IPS-18a (cell line): Measurements from ENCODE around the gene ZDHHC11B.

Source experiments
- H3K27ac ChIP-seq: one replicate; pipeline ENCODE4 v1.5.1; 2013; ENCODE audit warnings: low read length
- H3K27me3 ChIP-seq: one replicate; pipeline ENCODE4 v1.6.1; 2013; ENCODE audit warnings: mild to moderate bottlenecking, low read length; ENCODE audit not compliant: control insufficient read depth, insufficient read depth
- H3K36me3 ChIP-seq: one replicate; pipeline ENCODE4 v1.6.1; 2013; ENCODE audit warnings: low read depth, low read length; ENCODE audit not compliant: control insufficient read depth
- H3K4me1 ChIP-seq: one replicate; pipeline ENCODE4 v1.6.1; 2013; ENCODE audit warnings: low read depth, low read length; ENCODE audit not compliant: control insufficient read depth
- H3K4me3 ChIP-seq: one replicate; pipeline ENCODE4 v1.5.1; 2013; ENCODE audit warnings: low read length
- H3K9ac ChIP-seq: one replicate; pipeline ENCODE4 v1.6.1; 2013; ENCODE audit warnings: mild to moderate bottlenecking, low read length, moderate library complexity
- H3K9me3 ChIP-seq: one replicate; pipeline ENCODE4 v1.6.1; 2013; ENCODE audit warnings: low read depth, low read length; ENCODE audit not compliant: control insufficient read depth

Gene ZDHHC11B

DNA sequence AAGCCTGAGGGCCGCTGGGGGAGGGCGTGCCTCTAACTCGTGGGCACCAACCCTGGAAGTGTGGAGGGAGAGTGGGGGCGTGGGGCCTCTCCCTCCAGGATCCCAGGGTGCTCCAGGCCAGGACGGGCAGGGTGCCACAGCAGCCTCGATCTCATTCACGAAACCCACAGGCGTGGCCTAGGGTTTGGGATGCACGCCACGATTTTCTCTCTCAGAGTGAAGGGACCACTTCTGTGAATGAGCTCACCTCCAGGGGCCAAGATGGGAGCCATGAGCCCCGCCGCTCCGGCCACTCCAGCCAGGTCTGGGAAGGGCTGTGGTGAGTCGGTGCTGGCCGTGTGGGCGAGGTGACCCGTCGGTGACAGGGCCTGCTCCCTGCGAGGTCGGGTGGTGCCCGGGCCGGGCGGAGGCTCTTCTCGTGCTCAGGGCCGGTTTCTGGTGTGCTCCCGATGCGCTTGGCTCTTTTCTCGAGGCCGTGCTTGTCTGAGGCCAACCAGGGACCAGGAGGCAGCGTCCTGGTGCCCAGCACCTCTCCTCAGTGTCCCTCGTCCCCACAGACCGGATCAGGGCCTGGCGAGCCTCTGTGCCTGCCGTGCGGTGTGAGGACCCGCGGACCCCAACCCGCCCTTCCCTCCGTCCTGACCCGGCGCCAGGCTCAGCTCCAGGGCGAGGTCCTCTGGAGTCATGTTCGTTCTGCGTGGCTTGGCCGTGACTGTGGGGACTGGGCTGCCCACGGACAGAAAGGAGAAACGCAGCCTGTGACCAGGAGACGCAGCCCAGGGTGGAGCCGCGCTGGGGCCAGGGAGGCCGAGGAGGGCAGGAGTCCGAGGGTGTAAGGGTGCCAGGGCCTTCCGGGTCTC lies 122.4 kb downstream of the ZDHHC11B start:
- Histone ChIP-seq H3K4me3 (no peak overlapping the region), H3K9ac (no peak overlapping the region), H3K4me1 (no peaks in the 10 kb centered on the region), H3K27me3 (no peaks in the 10 kb centered on the region), H3K9me3 (no peaks in the 10 kb centered on the region), H3K36me3 (peaks cover 31% of the 10 kb centered on the region), H3K27ac (no peak overlapping the region)

DNA sequence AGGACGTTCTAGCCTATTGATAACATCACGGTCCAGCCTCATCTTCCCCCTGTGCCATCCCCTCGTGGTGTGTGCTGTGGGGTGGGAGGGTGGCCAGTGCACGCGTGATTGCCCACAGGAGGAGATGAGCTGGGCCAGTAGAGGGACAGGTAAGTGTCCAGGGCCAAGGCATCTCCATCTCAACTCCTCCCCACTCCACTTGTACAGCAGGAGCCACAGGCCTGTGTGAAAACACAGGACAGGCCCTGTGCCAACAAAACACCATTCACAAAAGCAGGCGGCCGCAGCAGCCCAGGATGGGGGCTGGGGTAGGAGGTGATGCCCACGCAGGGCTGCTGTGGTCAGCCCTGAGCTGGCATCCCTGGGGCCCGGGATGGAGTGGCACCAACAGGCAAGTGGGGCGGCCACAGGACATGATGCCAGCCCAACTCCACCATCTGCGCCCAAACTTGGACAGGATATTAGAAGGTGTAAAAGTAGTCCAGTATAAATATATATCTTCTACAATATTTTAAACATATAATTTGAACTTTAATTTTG lies 124.0 kb downstream of the ZDHHC11B start:
- Histone ChIP-seq H3K27ac (no peak overlapping the region), H3K4me1 (no peaks in the 10 kb centered on the region), H3K9me3 (no peaks in the 10 kb centered on the region), H3K9ac (no peak overlapping the region), H3K4me3 (no peak overlapping the region), H3K36me3 (peaks cover 43% of the 10 kb centered on the region), H3K27me3 (no peaks in the 10 kb centered on the region)
